GM21737 (cell line): ENCODE results near the gene PTCH2.
"Not testable (repeated sequence)": the region's sequence is repeated elsewhere in the genome, so short reads cannot be mapped to it uniquely, and the experiment has no call there.

Experiments used
- ATAC-seq: cut with Tn5 transposase; IDR thresholded peaks from one replicate; pipeline ENCODE4 v1.9.1; 2021; ENCODE audit warnings: mild to moderate bottlenecking, moderate library complexity; ENCODE audit not compliant: unreplicated experiment

PTCH2 gene

GRCh38 chr1:44839576-44839975 lies 3.5 kb downstream of the PTCH2 start:
- no peak for ATAC-seq

DNA sequence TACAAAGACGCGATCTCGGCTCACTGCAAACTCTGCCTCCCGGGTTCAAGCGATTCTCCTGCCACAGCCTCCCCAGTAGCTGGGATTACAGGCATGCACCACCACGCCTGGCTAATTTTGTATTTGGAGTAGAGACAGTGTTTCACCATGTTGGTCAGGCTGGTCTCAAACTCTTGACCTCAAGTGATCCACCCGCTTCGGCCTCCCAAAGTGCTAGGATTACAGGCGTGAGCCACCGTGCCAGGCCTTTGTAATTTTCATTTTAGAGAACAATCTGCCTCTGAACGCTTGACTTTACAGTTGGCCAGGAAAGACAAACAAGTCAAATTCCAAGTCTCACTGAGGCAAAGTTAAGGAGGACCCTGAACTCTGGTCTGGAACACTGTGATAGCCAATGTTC lies 4.8 kb downstream of the PTCH2 start:
- ATAC-seq, result not testable (repeated sequence)

- peak; percentile 53 for ATAC-seq
Observed at GRCh38 chr1:44835738-44836675, 7.0 kb downstream of the PTCH2 start.

- ATAC-seq, result no peak
Observed at GRCh38 chr1:44834328-44834727, 8.7 kb downstream of the PTCH2 start.

GRCh38 chr1:44832056-44832705 lies 10.9 kb downstream of the PTCH2 start:
- ATAC-seq, result no peak

DNA sequence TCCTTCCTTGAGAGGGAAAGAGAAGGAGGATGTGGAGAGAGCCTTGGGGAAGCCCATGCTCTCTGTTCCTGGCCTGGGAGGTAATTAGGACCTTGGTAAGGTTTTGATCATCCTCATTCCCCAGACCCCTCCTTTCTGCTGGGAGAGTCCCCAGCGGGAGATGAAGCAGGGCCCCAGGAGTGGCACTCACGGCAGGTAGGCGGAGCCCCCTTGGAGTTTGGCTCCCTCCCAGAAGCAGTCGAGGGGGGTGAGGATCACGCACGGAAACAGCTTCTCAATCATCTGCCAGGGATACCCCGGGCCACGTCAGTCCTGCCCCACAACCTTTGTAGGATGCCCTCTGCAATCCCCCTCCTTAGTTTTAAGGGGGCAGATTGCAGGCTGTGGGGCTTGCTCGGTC lies 11.5 kb downstream of the PTCH2 start:
- no peak for ATAC-seq

DNA sequence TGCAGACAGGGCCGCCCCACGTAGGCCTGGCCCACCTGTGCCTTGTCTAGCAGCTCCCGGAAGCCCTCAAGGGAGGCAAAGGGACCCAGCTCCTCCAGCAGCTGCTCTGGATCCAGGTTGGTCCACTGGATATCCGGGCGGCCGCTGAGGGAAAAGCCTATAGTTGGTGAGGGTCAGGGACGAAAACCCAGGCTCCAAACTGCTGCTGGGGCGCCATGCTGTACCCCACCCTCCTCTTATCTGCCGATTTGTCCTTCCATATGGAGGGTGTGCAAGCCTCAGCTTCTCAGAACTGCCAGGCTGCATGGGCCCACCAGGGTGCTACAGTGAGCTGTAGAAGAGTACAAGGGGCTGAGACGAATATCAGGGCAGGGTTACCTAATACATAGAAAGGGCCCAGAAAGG lies 12.2 kb downstream of the PTCH2 start:
- ATAC-seq, result no peak

GRCh38 chr1:44829506-44830384 lies 13.3 kb downstream of the PTCH2 start:
- ATAC-seq, result no peak

GRCh38 chr1:44828841-44829440 lies 14.1 kb downstream of the PTCH2 start:
- no peak for ATAC-seq

DNA sequence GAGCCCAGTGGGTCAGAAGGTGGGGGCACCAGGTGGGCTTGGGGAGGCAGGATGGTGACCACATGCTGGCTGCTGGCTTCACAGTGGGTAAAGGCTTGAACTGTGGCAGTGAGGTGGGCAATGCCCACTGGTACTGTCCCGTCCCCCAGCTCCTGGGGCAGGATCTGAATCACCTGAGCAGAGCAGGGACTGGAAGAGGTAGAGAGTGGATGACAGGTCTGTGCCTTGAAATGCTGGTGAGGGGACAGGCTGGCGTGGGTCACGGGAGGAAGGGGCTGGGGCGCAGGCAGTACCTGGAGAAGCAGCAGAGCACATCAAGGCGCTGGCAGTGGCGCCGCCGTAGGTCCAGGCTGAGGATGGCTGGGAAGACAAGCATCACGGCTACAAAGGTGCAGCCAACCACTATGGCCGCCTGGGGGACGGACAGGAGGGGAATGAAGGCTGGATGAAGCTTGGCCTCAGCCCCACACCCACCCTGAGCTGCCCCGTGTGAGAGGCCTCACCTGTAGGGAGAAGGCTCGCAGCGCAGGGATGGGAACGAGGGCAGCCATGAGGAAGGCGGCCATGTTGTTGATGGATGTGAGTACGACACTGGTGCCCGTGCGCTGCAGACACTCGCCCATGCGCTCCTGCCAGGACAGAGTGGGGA lies 14.9 kb downstream of the PTCH2 start:
- ATAC-seq, result no peak

DNA sequence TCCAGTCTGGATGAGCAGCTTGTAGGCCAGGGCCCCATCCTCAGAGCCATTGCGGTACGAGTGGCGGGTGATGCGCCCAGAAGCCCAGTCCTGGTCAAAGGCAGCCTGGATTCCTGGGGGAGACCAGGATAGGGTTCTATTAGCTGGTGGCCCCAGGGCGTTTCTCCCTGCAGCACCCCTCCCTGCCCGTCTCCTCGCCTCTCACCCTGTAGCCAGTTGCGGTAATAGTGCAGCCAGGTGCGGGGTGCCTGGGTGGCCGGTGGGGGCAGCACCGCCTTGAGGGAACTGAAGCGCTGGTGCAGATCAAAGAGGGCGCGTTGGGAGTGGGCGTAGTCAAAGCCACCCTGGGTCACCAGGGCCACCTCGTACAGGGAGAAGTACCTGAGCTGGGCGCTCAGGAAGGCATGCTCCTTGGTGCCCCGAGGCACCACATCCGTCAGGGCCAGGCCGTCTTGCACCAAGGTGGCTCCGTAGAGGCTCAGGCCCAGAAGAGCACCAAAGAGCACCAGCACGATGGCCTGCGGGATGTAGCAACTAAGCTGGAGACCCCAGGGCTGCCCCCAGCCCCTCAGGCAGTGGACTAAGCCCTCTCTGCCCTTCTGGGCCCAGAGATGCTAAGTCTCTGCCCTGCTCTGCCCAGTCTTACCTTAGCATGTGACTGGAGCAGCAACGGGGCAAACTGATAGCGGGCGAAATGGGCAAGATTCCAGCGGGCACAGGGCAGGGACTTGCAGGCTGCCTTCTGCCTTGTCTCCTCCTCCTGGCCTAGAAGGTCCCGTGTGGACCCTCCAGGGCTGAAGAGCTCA lies 15.7 kb downstream of the PTCH2 start:
- no peak for ATAC-seq

GRCh38 chr1:44826375-44827196 lies 16.5 kb downstream of the PTCH2 start:
- ATAC-seq, result no peak

- not testable (repeated sequence) for ATAC-seq
Observed at GRCh38 chr1:44824392-44824791, 18.7 kb downstream of the PTCH2 start.

DNA sequence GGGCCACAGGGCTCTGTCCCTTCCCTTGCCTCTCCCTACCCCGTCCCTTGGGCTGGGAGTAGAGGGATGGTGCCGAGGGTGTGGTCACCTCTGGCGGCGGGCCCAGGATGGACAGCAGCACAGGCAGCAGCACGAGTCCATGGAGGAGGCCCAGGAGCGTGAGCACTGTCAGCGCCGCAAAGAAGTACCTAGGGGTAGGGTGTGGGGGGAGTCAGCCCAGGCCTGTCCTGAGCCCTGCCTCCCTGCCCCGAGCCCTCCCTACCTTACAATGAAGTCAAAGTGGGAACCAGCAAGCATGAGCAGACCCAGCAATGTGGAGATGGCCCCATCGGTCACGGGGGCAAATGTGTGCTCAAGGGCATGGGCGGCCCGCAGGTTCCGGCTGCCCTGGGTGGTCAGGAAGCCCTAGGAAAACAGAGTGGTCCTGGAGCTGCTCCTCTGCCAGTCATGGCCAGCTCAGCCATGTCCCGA lies 20.0 kb downstream of the PTCH2 start:
- no peak for ATAC-seq

DNA sequence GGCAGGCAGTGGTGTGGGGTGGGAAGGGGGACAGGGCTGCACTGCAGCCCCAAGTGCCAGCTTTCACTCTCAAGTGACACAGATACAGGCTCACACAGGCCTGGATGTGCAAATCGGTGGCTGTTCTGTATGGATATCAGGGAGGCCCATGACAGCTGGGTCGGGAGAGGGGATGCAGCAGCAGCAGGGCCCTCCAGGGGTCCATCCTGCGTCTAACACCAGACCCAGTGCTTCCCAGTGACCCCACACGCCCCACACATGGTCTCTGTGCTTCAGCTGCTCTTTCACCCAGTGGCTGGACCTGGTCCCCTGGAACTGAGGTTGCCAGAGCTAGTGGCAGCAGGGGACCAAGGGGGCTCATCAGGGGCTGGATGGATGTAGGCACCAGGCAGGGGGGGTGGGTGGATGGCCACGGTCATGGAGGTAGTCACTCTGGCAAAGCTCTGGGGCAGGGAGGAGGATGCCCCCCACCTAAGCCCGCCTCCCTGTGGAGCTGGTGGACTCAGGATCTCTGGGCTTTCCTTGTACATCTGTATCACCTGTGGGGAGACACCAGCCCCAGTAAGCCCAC lies 20.8 kb downstream of the PTCH2 start:
- ATAC-seq, result no peak

GRCh38 chr1:44821240-44821715 lies 21.8 kb downstream of the PTCH2 start:
- no peak for ATAC-seq

DNA sequence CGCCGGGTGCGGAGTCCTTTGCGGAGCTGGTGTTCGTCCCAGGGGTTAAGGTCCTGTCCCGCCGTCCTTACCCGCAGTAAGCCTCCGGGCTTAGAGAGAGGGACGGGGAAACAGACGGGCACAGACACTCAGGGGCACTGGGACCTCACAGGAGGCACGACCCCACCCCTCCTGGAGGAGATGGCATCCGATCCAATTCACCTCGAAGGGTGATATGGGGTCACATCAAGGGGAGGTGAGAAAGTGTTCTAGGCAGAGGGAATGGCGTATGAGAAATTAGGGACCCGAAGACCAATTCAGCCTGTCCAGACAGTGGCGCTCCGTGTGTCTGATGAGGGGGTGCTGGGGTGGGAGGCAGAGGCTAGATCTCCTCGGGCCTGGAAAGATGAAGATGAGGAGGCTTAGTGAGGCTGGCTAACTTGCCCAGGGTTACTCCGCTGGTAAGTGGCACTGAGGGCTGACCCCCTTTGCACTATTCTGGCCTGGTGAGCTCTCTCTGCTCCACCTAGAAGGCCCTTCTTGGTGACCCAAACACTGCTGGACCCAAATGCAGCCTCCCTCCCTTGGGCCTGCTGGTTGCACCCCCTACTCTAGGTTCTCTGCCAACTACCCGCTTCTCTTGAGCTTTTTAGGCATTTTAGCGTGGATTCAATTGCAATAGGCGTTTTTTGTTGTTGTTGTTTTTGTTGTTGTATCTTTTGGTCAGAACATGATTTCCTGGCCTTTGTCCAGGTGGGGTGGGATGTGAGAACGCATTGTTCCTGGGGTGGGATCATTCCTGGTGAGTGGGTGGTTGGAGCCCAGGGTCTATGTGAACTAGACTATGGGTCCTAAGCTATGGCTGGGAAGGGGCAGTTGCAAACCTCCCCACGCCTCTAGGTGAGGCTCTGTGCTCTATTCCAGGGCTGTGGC lies 22.5 kb downstream of the PTCH2 start:
- no peak for ATAC-seq
